Activated CD4-positive, alpha-beta memory T cell treated with anti-CD3 and anti-CD28 coated beads, Interleukin-2, amount 10 ng/mL, durations not matched to agents 7 days and 5 days (primary cell): ENCODE data around the gene DIPK1C. TPM values are rescaled to one million over a fixed set of nuclear protein-coding genes. Genes with fewer than 3 reads are reported as not detected.
"Not testable (repeated sequence)": the region's sequence is repeated elsewhere in the genome, so short reads cannot be mapped to it uniquely, and the experiment has no call there.

Experiments used
- CTCF ChIA-PET: fragments of 350-600 bp; sonication (Branson Sonifier 250); formaldehyde crosslinking; loops from one replicate; lab custom pipeline; 2021; ENCODE audit warnings: antibody characterized with exemption, inconsistent platforms; lab: Charles Lee
- POLR2A ChIA-PET: fragments of 350-600 bp; sonication (Branson Sonifier 250); formaldehyde crosslinking; loops from one replicate; lab custom pipeline; 2021; ENCODE audit warnings: antibody characterized with exemption; lab: Charles Lee
- DNase-seq: peaks from one replicate; pipeline ENCODE4 v3.0.0-alpha.2; 2020
- H3K27ac Mint-ChIP-seq: one replicate; pipeline ENCODE4 v1.8.0; 2021; ENCODE audit warnings: mild to moderate bottlenecking, mixed read lengths
- H3K27me3 Mint-ChIP-seq: one replicate; pipeline ENCODE4 v1.8.0; 2021; ENCODE audit warnings: mixed read lengths
- H3K36me3 Mint-ChIP-seq: one replicate; pipeline ENCODE4 v1.8.0; 2021; ENCODE audit warnings: low read depth, mixed read lengths
- H3K4me1 Mint-ChIP-seq: one replicate; pipeline ENCODE4 v1.8.0; 2021; ENCODE audit warnings: mixed read lengths
- H3K4me3 Mint-ChIP-seq: one replicate; pipeline ENCODE4 v1.8.0; 2021; ENCODE audit warnings: mild to moderate bottlenecking, mixed read lengths
- H3K9me3 Mint-ChIP-seq: one replicate; pipeline ENCODE4 v1.8.0; 2021; ENCODE audit warnings: mixed read lengths
- total RNA-seq, 2 experiments: library from RNA; stranded (reverse); gene quantifications; one replicate each; pipeline ENCODE4 v1.2.3, GENCODE V29; 2021

Gene DIPK1C
- total RNA-seq: not detected

DNA sequence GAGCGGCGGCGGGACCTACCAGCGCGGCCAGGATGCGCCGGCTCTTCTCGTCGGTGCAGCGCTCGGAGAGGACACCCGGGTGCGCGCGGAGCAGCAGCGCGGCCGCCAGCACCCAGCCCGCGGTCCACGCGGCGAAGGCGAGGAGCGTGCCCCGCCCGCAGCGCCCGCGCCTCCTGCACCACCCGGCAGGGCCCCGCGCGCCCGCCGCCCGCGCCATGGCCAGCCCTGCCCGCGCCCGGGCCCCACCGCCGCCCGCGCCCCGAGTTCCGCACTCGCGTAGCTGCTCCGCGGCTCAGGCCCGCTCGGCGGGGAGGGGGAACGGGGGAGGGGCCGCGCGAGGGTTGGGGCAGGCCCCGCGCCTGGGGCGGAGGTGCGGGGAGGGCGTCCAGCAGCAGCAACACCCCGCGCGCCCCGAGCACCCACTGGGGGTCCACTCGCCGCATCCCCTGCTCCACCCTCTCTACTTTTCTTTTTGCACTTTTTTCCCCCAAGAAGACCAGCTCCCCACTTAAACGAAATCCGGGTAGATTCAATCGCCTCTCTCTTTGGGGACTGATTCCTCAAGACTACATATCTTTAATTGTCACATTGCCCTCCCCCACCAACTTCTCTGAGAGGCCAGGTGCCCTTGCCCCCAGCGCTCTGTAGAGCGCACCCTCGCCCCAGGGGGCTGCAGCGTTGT, at the start of gene DIPK1C:
TSS of gene DIPK1C (minus strand) at position 266 of the 682 bp plus-strand sequence. CDS start at position 217, 49 bp downstream.
- no peak within 1 kb of the TSS for H3K4me3 Mint-ChIP-seq
- peaks cover 60% of the 10 kb centered on the region for H3K27me3 Mint-ChIP-seq
- no peaks in the 10 kb centered on the region for H3K9me3 Mint-ChIP-seq
- H3K36me3 Mint-ChIP-seq: no peaks in the 10 kb centered on the region
- no peak for DNase-seq
- POLR2A ChIA-PET: no interaction called here
- H3K27ac Mint-ChIP-seq: no peak within 1 kb of the TSS
- CTCF ChIA-PET: no interaction called here
- peaks cover 6% of the 10 kb centered on the region for H3K4me1 Mint-ChIP-seq

DNA sequence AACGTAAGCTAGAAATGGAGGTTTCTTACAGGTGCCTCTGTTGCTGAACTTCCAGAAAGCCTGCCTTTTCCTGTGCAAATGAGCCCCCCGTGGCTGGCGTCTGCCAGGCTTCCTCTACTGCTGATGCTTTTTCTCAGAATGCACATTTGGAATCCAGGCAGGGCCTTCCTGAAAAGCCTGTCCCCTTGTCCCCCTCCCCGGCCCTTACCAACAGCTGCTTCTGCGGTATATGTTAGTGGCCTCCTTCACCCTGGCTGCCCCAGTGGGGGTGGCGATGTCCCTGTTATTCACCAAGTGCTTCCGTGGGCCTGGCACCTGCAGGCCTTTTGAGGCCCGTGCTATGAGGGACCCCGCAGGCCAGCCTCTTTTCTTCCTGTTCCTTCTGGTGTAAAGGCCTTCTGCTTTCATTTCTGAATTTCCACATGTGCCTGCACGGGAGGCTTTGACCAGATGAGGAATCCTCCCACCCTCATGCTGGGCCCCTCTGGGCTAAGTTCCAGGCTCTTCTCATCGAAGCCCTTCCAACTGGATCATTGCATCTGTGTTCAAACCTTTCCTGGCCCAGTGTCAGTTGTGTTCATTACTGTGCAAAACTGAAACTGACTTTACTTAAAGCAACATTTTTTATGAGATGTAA, 49.5 kb upstream of the DIPK1C start:
- no peak for DNase-seq
- peaks cover 8% of the 10 kb centered on the region for H3K4me1 Mint-ChIP-seq
- H3K27me3 Mint-ChIP-seq: no peaks in the 10 kb centered on the region
- H3K4me3 Mint-ChIP-seq: no peak overlapping the region
- H3K36me3 Mint-ChIP-seq: peaks cover 70% of the 10 kb centered on the region
- POLR2A ChIA-PET: interaction anchor here (2.8 kb wide), 1 partner anchor 10 kb away, joined by 9 read pairs; the partner anchor contains the start of gene CNDP2
- CTCF ChIA-PET: no interaction called here
- H3K27ac Mint-ChIP-seq: peak overlapping the region; percentile 58
- no peaks in the 10 kb centered on the region for H3K9me3 Mint-ChIP-seq

DNA sequence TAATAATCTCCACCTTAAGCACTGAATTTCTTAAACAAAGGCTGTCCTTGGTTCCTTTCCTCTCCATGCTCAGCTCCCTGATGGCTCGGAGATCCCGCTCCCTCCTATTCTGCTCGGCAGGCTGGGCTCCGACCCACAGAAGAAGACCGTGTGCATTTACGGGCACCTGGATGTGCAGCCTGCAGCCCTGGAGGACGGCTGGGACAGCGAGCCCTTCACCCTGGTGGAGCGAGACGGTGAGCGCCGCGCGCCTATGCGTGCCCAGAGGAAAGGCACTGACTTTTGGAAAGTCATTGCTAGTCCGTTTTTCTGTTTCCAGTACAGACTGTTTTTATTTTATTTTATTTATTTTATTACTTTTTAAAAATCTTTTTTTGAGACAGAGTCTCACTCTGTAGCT, 48.7 kb upstream of the DIPK1C start:
- DNase-seq: no peak
- H3K4me3 Mint-ChIP-seq: no peak overlapping the region
- H3K36me3 Mint-ChIP-seq: peaks cover 74% of the 10 kb centered on the region
- no peaks in the 10 kb centered on the region for H3K9me3 Mint-ChIP-seq
- ChIA-PET POLR2A (interaction anchor here (0.6 kb wide), 1 partner anchor 46 kb away, joined by 3 read pairs; no protein-coding TSS in a partner anchor), CTCF (no interaction called here)
- H3K27ac Mint-ChIP-seq: no peak overlapping the region
- peaks cover 15% of the 10 kb centered on the region for H3K4me1 Mint-ChIP-seq
- H3K27me3 Mint-ChIP-seq: no peaks in the 10 kb centered on the region

DNA sequence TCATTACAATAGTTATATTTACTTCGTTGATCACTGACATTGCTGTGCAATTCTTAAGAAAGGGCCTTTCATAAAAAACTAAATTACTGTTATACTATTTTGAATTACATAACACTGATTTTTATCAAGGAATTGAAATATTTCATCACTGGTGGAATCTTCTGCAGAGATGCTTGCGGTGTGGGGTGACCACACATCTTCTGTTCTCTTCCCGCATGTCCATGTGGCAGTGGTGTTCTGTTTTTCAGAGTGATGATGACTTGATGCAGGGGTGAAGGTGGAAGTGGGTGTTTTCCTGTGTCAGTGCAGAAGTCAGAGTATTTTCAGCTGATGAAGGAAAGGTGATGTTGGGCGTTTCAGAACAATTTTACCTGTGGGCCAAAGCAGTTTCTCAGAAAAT, 46.0 kb upstream of the DIPK1C start:
- peaks cover 66% of the 10 kb centered on the region for H3K36me3 Mint-ChIP-seq
- DNase-seq: no peak
- H3K27me3 Mint-ChIP-seq: no peaks in the 10 kb centered on the region
- no peak overlapping the region for H3K4me3 Mint-ChIP-seq
- peaks cover 36% of the 10 kb centered on the region for H3K4me1 Mint-ChIP-seq
- ChIA-PET CTCF (no interaction called here), POLR2A (no interaction called here)
- no peaks in the 10 kb centered on the region for H3K9me3 Mint-ChIP-seq
- H3K27ac Mint-ChIP-seq: no peak overlapping the region

DNA sequence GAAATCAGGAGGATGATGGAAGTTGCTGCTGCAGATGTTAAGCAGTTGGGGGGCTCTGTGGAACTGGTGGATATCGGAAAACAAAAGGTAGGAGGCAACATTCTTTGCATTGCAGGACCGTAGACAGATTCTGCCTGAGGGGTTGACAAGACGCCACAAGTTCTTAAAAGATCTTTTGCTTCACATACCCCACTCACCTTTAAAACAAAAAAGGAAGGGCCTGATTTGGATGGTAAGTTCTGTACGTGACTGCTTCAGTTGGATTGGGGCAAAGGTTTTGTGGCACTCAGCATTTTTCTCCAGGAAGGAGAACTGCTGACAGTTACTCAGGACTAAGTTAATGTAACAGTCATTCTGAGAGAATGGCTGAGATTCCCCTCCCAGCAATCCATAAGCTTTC, 44.3 kb upstream of the DIPK1C start:
- no peak for DNase-seq
- Mint-ChIP-seq H3K4me3 (peak overlapping the region; percentile 85), H3K9me3 (no peaks in the 10 kb centered on the region), H3K27me3 (no peaks in the 10 kb centered on the region), H3K36me3 (peaks cover 53% of the 10 kb centered on the region), H3K4me1 (peaks cover 51% of the 10 kb centered on the region), H3K27ac (peak overlapping the region; percentile 99)
- POLR2A ChIA-PET: no interaction called here
- CTCF ChIA-PET: no interaction called here

DNA sequence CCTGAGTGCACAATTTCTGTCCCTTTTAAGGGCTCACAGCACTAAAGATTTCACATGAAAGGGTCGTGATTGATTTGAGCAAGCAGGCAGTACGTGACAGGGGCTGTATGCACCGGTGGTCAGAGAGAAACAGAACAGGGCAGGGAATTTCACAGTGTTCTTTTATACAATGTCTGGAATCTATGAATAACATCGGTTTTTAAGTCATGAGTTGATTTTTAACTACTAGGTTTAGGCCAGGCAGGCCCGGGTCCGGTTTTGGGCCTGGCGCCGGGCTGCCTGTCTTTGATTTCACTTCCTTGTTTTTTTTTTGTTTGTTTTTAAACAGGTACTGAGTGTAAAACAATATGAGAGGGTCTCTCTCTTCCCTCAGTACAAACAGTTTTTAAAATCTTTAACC, 43.7 kb upstream of the DIPK1C start:
- H3K4me1 Mint-ChIP-seq: peaks cover 54% of the 10 kb centered on the region
- peaks cover 54% of the 10 kb centered on the region for H3K36me3 Mint-ChIP-seq
- ChIA-PET CTCF (interaction anchor here (1.6 kb wide), 1 partner anchor 51 kb away, joined by 7 read pairs; no protein-coding TSS in a partner anchor), POLR2A (interaction anchor here (0.8 to 3.0 kb wide), 3 partner anchors 10 to 211 kb away, joined by 3 to 17 read pairs (median 5); partner anchors contain the start of gene ZNF407)
- H3K27me3 Mint-ChIP-seq, DNase-seq, H3K9me3 Mint-ChIP-seq: not testable (repeated sequence)
- peak overlapping the region; percentile 99 for H3K27ac Mint-ChIP-seq
- H3K4me3 Mint-ChIP-seq: peak overlapping the region; percentile 85

DNA sequence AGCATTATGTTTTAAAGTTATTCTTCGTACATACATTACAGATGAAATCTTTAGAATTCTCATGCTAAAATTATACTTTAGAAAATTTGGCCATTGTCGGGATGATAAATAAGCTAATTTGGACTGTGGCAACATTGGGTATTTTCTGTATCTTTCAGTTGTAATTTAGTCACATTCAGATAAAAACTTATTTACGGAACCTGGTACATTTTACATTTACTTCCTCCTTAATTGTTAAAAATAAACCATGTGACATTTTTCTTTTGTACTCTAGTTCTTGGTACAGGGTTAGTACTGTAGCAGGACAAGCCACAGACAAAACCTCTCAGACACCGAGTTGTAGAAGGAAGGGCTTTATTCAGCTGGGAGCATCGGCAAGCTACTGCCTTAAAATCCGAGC, 43.3 kb upstream of the DIPK1C start:
- H3K36me3 Mint-ChIP-seq: peaks cover 53% of the 10 kb centered on the region
- no peak for DNase-seq
- H3K27ac Mint-ChIP-seq: peak overlapping the region; percentile 99
- H3K4me3 Mint-ChIP-seq: peak overlapping the region; percentile 85
- H3K9me3 Mint-ChIP-seq: no peaks in the 10 kb centered on the region
- peaks cover 1% of the 10 kb centered on the region for H3K27me3 Mint-ChIP-seq
- POLR2A ChIA-PET: interaction anchor here (0.6 to 3.0 kb wide), 4 partner anchors 10 to 490 kb away, joined by 3 to 17 read pairs (median 4); partner anchors contain the start of gene ZNF407
- CTCF ChIA-PET: interaction anchor here (0.6 to 1.6 kb wide), 3 partner anchors 51 to 710 kb away, joined by 3 to 7 read pairs (median 3); no protein-coding TSS in a partner anchor
- H3K4me1 Mint-ChIP-seq: peaks cover 57% of the 10 kb centered on the region

DNA sequence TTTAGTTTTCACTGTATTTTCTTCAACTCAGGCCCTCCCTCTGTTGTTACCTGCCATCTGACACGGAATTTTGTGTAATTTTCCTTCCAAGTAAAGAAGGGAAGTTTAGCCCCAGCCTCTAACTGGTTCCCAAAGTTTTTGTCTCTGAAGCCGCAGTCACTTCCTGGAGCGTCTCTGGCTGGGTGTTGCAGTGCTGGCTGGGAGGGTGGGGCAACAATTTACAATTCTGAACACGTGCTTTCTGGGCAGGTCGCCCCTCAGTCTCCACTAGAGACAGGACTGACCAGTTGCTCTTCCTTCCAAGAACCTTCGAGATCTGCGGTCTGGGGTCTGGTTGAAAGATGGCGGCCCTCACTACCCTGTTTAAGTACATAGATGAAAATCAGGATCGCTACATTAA, 42.5 kb upstream of the DIPK1C start:
- CTCF ChIA-PET: interaction anchor here (0.6 to 1.6 kb wide), 3 partner anchors 52 to 710 kb away, joined by 3 to 7 read pairs (median 3); no protein-coding TSS in a partner anchor
- POLR2A ChIA-PET: interaction anchor here (0.8 to 5.2 kb wide), 4 partner anchors 11 to 209 kb away, joined by 3 to 22 read pairs (median 11); partner anchors contain the start of gene ZNF407
- peaks cover 58% of the 10 kb centered on the region for H3K4me1 Mint-ChIP-seq
- DNase-seq: peak; percentile 70
- peak overlapping the region; percentile 99 for H3K27ac Mint-ChIP-seq
- peaks cover 52% of the 10 kb centered on the region for H3K36me3 Mint-ChIP-seq
- no peaks in the 10 kb centered on the region for H3K9me3 Mint-ChIP-seq
- peak overlapping the region; percentile 85 for H3K4me3 Mint-ChIP-seq
- H3K27me3 Mint-ChIP-seq: peaks cover 2% of the 10 kb centered on the region

DNA sequence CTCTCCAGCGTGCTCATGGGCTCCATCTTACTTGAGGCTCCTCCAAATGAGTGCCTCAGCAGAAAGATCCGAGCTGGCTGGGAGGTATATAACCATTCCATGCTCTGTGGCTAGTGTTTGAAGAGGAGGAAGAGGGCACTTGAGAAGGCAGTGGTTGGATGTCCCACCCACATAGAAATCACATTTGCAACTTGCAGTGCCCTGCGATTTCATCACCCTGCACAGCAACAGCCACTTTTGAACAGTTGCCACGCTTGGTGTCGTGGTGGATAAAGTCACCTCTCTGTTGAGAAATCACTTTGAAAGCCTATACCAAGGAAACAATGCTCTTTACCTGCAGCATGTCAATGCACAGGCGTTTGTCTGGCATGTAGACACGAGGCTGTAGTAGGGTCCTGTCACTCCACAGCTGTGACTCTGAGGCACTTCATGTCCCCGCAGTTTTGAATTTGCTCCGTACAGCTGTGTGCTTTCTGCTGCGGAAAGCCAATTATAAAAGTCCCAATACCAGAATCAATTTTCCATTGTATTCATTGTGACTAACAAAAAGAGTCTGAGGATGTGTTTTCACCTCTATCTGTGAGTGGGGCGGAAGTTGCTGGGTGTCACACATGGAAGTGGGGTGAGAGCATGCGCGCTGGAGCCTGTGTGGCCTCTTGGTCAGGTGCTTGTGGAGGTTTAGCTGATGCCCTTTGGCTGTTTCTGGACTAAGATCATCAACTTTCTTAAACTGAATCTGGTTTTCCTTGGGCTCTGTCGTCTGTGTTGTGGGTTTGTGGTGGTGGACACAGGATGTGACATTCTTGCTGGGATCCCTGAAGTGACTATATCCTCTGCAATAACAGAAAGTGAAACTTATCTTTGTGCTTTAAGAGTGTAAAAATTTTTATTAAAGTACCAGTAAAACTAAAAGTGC, 41.9 kb upstream of the DIPK1C start:
- peak overlapping the region; percentile 85 for H3K4me3 Mint-ChIP-seq

DNA sequence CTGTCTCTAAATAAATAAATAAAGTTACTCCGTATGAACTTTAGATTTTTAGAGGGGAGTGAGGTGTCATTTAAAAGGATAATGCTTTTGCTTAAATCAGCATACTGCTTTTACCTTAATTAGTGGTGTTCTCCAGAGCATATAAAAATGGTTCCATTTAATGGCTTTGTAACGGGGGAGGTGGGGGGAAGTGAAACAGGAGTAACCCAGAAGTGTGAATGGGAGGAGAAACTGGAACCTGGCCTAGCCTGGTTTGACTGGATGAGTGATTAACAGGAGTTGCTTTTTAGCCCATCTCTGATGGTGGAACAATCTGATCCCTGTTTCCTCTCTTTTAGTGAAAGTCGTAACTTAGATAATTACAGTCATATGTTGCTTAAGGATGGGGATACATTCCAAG, 40.7 kb upstream of the DIPK1C start:
- peak overlapping the region; percentile 88 for H3K4me3 Mint-ChIP-seq
- H3K27me3 Mint-ChIP-seq: peaks cover 8% of the 10 kb centered on the region
- ChIA-PET POLR2A (interaction anchor here (1.0 to 5.2 kb wide), 6 partner anchors 12 to 711 kb away, joined by 3 to 22 read pairs (median 10); partner anchors contain the start of genes PTGR3 and ZNF407), CTCF (interaction anchor here (1.3 kb wide), 1 partner anchor 54 kb away, joined by 6 read pairs; no protein-coding TSS in a partner anchor)
- H3K27ac Mint-ChIP-seq: peak overlapping the region; percentile 99
- no peaks in the 10 kb centered on the region for H3K9me3 Mint-ChIP-seq
- no peak for DNase-seq
- H3K4me1 Mint-ChIP-seq: peaks cover 58% of the 10 kb centered on the region
- peaks cover 36% of the 10 kb centered on the region for H3K36me3 Mint-ChIP-seq

More for the DNA sequence above, 41.9 kb upstream of the DIPK1C start:
- Mint-ChIP-seq H3K36me3 (peaks cover 48% of the 10 kb centered on the region), H3K27ac (peak overlapping the region; percentile 99), H3K27me3 (peaks cover 4% of the 10 kb centered on the region), H3K9me3 (no peaks in the 10 kb centered on the region), H3K4me1 (peaks cover 58% of the 10 kb centered on the region)
- ChIA-PET POLR2A (interaction anchor here (0.7 to 5.2 kb wide), 6 partner anchors 12 to 416 kb away, joined by 3 to 22 read pairs (median 4); partner anchors contain the start of gene ZNF407), CTCF (interaction anchor here (1.3 to 1.6 kb wide), 2 partner anchors 53 kb away, joined by 6 to 7 read pairs; no protein-coding TSS in a partner anchor)
- DNase-seq: peak; percentile 82

DNA sequence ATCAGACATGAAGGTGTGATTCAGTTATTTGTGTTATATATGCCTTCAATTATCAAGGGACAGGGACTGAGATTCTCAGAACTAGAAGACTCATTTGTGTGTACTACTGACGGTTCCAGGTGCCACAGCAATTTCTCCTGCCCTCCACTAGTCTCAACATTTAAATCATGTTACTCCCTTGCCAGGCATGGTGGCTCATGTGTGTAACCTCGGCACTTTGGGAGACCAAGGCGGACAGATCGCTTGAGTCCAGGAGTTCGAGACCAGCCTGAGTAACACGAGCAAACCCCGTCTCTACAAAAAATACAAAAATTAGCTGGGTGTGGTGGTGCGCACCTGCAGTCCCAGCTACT, 40.2 kb upstream of the DIPK1C start:
- ChIA-PET CTCF (no interaction called here), POLR2A (interaction anchor here (1.8 to 5.2 kb wide), 6 partner anchors 10 to 712 kb away, joined by 8 to 22 read pairs (median 11); partner anchors contain the start of genes PTGR3 and ZNF407)
- Mint-ChIP-seq H3K9me3 (no peaks in the 10 kb centered on the region), H3K27me3 (peaks cover 8% of the 10 kb centered on the region), H3K27ac (peak overlapping the region; percentile 99), H3K4me1 (peaks cover 54% of the 10 kb centered on the region), H3K36me3 (peaks cover 32% of the 10 kb centered on the region), H3K4me3 (peak overlapping the region; percentile 88)
- no peak for DNase-seq
